ENCODE data around the gene OR4D6. TPM values are rescaled to one million over a fixed set of nuclear protein-coding genes. Genes with fewer than 3 reads are reported as not detected.

OR4D6 gene
- total RNA-seq, 2 donors from 2014 or later = not detected

DNA sequence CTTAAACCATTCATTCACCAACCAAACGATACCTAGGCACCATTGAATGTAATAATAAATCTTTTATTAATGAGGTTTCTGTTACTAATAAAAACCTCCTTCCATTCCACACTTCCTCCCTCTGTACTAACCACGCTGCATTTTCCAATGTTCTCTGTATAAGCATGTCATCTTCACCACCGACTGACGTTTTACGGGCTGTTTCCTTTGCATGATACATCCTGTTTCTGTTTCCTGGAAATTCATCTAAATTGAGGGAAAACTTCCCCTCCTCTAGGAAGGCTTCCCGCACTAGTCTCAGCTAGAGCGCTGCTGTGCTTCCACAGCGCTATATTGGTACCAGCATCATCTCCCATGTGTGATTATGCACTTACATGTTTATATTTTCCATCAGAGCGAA is 18.4 kb downstream of the OR4D6 start:
- H3K36me3 Mint-ChIP-seq = no peaks in the 10 kb centered on the region
- ATAC-seq = no peak

DNA sequence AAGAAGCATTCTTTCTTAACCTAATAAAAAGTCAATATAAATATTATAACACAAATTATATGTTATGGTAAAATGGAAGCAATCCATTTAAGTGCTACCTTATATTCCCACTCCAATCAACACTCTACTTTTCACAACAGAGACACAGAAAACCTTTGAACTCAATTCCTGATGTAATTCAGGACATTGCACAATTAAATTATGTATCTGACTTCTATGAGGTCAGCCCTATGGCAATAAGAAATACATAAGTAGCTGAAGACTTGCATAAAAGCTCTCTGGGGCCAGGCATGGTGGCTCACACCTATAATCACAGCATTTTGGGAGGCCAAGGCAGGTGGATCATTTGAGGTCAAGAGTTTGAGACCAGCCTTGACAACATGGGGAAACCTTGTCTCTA is 23.1 kb downstream of the OR4D6 start:
- H3K36me3 Mint-ChIP-seq = no peaks in the 10 kb centered on the region
- ATAC-seq = no peak
- no peak overlapping the region for H3K27ac Mint-ChIP-seq
- DNase-seq (ENCODE audit: low spot score in 2 of 2) = no peak
- H3K9me3 Mint-ChIP-seq = no peaks in the 10 kb centered on the region

More for the DNA sequence above, 18.4 kb downstream of the OR4D6 start:
- H3K27ac Mint-ChIP-seq = no peak overlapping the region
- DNase-seq (ENCODE audit: low spot score in 2 of 2) = no peak
- H3K9me3 Mint-ChIP-seq = no peaks in the 10 kb centered on the region

DNA sequence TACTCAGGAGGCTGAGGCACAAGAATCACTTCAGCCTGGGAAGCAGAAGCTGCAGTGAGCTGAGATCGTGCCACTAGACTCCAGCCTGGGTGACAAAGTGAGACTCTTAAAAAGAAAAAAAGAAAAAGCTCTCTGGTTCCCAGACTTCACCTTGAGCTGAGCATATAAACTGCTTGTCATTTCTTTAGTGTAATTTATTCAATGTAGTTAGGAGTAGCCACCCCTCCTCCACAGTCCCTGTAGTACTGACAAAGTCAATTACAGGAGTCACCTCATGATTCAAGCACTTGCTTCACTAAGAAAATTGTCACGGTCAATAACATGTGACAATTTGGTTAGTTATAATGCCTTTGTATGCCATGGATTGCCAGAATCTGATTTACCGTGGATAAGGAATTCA is 23.6 kb downstream of the OR4D6 start:
- DNase-seq (ENCODE audit: low spot score in 2 of 2) (no peak), ATAC-seq (no peak)
- H3K36me3 Mint-ChIP-seq = no peaks in the 10 kb centered on the region
- H3K9me3 Mint-ChIP-seq = no peaks in the 10 kb centered on the region
- no peak overlapping the region for H3K27ac Mint-ChIP-seq

DNA sequence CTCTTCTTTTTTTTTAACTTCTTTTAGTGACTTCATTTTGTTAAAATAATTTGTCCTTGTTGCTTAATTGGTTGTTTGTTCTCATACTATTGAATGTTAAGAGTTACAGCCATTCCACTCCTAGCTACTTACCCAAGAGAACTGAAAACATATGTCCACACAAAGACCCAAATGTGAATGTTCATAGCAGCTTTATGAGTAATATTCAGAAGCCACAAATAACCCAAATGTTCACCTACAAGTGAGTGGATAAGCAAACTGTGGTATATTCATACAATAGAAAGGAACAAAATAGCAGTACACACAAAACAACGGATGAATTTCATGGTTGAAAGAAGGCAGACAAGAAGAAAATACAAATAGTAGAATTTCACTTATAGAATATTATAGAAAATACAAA is 45.2 kb downstream of the OR4D6 start:
- ATAC-seq (peak in 1 of 2 donors; percentile 75), DNase-seq (ENCODE audit: low spot score in 2 of 2) (no peak)
- Mint-ChIP-seq H3K27ac (no peak overlapping the region), H3K9me3 (peaks cover 0 to 8% of the 10 kb centered on the region in 2 donors), H3K36me3 (no peaks in the 10 kb centered on the region)

DNA sequence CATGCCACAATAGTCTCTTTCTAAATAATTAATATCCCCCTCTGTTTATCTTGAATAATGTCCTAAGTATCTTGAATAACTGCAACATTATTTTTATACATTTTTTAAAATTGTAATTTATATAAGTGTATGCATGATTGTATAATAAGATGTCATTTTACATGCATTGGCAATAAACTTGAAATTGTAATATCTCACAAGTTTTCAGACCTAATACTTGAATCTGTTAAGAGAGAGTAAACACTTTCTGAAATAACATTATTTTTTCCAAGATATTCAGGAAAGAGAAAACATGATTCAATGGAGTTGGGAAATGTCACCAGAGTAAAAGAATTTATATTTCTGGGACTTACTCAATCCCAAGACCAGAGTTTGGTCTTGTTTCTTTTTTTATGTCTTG is 46.5 kb downstream of the OR4D6 start, which contains the start of gene OR4D11:
Gene OR4D11 (plus strand): TSS at position 301 of the 400 bp plus-strand sequence. CDS start 0 bp downstream, at position 301.
- no peak for DNase-seq (ENCODE audit: low spot score in 2 of 2)
- Mint-ChIP-seq H3K36me3 (no peaks in the 10 kb centered on the region), H3K27ac (no peak within 1 kb of the TSS), H3K9me3 (peaks cover 0 to 8% of the 10 kb centered on the region in 2 donors)
- ATAC-seq = no peak

Other genes starting within 250 kb of the OR4D6 start
- not detected for gene MPEG1, start 244.0 kb upstream of the OR4D6 start, total RNA-seq
- not detected for gene OR5AN1, start 98.1 kb upstream of the OR4D6 start, total RNA-seq
- gene OR5A2, start 30.5 kb upstream of the OR4D6 start, total RNA-seq = not detected
- gene OR5A1, start 20.5 kb upstream of the OR4D6 start, total RNA-seq = not detected
- gene OR4D10, start 16.4 kb downstream of the OR4D6 start, total RNA-seq = not detected
- not detected for gene OR4D11, start 46.6 kb downstream of the OR4D6 start, total RNA-seq
- gene OR4D9, start 54.6 kb downstream of the OR4D6 start, total RNA-seq = not detected
- gene OSBP, start 158.8 kb downstream of the OR4D6 start, total RNA-seq = 10 to 100 TPM; 40.1 to 50.9 TPM
- 10 to 100 TPM; 72.3 to 88.0 TPM for gene PATL1, start 212.1 kb downstream of the OR4D6 start, total RNA-seq